EH (cell line): Measurements from ENCODE around the gene FAM222A.

Source experiments
- DNase-seq: peaks from one replicate; pipeline ENCODE4 v3.0.0-alpha.2; 2015; ENCODE audit warnings: low read depth

FAM222A gene

DNA sequence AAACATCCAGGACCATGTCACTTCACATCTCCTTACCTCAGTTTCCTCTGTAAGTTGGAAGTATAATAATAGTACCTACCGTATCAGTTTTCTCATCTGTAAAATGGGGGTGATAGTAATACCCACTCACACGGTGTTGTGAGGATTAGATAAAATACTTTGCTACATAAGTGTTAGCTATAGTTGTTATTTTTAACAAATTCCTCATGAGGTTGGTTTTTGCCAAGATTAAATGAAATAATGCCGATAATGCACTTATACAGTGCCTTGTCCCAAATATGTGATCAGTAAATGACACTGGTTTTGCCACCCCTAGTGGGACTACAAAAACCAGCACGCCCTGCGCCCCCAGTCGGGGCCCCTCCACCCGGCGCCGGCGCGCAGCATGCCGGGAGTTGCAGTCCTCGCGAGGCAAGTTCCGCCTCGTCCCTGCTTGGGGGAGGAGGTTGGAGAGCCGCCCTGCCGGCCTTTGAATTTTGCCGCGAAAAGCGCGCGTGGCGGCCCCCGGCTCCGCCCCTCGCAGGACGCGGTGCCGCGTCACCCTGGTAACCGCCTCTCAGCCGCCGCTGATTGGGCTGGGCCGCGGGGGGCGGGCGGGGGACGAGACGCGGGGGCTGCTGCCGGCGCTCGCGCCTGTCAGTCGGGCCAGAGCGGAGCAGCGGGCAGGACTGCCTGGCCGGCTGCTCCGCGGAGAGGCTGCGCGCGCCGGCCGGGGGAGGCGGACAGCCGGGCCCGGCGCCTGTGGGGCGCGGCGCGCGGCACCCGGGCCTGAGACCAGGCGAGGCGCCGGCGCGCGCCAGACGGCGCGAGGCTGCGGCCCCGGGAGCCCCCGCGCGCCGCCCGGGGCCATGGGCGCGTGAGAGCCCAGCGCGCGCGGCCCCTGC is at the start of gene FAM222A:
TSS of gene FAM222A (plus strand) at position 639 of the 884 bp plus-strand sequence. CDS start 30,322 bp downstream, outside the sequence.
- DNase-seq, result peak; percentile 96

DNA sequence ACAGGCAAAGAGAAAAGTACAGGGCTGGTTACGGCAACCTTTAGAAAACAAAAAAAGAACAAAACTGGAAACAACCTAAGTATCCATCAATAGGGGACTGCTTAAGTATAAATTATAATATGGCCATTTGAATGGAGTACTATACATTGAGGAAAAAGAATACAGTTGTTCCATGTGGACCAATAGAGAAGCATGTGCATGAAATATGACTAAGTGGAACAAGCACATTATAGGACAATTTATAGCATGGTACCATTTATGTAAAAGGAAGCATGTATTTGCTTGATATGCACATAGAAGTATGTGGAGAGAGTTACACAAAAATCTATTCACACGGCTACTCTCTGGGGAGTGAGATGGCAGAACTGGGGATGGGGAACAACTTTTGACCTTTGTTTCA is 49.2 kb upstream of the FAM222A start:
- DNase-seq, result no peak

DNA sequence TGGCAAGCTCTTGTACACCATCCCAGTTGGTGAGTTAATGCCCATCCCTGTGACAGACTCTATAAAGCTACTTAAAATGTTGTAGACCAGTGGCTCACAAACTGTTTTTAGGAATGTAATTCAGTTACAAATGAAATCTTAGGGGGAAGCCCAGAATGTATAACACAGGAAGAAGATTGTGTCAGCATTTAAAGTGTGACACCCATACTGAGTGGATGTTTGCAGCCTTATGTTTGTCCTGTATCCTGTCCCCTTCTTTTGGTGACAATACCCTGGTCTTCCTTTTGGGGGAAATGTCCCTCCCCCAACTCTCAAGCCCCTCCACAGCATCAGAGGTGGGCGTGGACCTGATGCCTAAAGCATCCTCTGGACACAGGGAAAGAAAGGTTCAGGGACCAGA is 47.6 kb upstream of the FAM222A start:
- no peak for DNase-seq

DNA sequence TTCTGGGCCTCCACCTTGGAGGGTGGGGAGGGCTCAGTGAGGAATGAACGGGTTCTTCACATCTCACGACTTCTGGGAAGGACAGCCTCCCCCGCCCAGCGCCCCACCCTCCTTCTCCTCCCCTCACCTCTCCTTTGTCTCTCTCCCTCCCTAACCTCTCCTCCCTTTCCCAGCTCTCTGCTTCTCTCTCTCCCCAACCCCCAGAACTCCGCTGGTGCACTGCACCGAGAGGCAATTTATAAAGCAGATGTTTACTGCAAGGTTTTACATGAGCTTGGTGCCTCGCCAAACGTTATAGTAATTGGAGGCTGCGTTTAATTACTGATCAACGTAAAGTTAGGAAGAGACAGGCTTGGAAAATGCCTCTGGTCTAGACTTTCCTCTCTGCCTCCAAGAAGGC is 42.9 kb upstream of the FAM222A start:
- no peak for DNase-seq

DNA sequence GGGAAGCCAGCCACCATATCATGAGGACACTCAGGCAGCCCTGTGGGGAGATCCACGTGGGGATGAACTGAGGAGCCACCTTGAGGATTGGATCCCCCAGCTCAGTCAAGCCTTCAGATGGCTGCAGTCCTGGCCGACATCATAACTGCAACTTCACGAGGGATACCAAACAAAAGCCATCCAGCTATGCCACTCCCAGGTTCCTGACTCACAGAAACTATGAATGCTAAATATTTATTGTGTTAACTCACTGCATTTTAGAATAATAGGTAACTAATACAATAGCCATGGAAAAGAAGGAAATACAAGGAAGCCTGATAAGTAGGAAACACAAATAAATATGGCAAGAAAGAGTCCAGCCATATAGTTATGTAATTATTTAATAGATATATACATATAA is 42.1 kb upstream of the FAM222A start:
- DNase-seq, result no peak

DNA sequence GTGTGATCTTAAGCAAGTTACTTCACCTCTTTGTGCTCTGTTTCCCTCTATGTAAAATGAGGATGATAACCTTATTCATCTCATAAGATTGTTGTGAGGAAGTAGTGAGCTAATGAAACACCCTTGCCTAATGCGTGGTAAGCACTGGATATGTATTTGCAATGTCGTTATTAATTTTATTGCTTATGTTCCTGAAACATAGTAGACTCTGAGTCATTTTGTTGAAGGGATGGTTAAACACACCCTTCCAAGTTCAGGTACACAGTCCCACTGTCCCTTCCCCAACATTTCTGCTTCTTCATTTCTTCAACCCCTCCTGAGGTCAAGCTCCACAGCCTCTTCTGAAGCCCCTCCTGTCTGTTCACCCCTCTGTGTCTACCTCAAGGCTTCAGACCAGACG is 40.2 kb upstream of the FAM222A start:
- DNase-seq, result no peak

DNA sequence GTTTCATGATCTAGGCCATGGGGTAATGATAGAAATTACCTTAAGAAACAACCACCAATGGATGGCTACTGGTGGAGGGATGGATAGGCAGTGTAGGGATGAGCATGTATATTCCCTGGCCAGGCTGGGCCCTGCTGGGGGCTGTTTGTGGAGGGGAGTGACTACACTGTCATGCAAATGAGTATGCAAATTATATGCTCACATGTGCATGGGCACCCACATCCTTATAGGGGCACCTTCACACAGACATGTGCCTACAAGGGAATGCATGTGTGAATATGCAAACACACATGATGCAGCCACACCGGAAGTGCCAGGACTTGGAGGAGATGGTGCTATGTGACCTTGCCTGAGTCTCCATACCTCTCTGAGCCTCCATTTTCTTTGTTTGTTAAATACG is 39.7 kb upstream of the FAM222A start:
- no peak for DNase-seq

DNA sequence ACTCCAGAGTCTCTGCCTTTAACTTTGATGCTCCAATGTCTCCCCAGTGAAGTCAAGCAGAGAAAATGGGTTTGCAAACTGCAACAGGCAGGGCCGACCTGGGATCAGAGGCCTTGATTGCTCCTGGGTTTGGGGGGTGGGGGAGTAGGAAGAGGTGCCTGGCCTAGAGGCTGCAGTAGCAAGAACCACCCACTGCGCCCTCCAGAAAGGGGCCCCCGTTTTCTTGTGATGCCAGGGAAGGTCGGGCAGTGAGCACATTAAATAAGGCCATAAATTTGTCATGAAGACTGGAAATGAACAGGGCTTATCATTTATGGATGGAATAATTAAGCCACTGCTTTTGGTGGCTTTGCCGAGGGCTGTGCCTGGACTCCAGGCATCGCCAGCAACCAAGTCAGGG is 38.2 kb upstream of the FAM222A start:
- no peak for DNase-seq

DNA sequence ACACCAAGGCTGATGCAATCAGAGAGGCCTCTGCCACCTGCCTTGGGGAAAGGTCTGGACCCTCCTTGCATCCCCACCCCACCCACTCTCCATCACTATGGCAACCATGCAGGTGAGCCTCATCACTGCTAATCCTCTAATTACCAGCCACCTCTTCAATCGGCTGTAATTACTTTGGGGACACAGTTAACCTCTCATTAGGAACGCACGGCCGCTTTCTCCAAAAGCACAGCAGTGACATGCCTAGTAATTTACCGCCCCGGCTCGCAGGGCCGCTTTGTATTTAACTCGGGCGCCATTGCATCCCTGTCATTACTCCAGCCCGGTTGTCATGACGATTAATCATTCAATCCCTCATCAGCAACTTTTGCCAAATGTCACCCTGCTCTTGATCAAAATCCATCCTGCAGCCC is 36.3 kb upstream of the FAM222A start:
- DNase-seq, result no peak

DNA sequence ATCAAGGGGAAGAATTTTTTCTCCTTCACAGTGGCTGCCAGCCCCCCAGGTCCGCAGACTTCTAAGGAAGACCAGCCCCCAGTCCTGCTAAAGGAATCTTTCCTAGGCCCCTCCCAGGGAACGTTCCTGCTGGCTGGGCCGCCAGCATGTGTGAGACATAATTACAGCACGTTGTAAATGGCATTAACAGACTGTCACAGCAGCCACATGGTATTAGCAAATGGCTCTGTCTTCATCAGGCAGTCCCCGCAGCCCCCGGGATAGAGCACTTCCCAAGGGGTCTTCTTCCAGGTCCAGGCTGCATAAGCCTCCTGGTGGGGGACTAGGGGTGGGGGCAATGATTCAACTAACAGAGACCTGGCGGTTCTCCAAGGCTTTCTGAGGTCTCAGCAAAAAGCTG is 34.9 kb upstream of the FAM222A start:
- no peak for DNase-seq

DNA sequence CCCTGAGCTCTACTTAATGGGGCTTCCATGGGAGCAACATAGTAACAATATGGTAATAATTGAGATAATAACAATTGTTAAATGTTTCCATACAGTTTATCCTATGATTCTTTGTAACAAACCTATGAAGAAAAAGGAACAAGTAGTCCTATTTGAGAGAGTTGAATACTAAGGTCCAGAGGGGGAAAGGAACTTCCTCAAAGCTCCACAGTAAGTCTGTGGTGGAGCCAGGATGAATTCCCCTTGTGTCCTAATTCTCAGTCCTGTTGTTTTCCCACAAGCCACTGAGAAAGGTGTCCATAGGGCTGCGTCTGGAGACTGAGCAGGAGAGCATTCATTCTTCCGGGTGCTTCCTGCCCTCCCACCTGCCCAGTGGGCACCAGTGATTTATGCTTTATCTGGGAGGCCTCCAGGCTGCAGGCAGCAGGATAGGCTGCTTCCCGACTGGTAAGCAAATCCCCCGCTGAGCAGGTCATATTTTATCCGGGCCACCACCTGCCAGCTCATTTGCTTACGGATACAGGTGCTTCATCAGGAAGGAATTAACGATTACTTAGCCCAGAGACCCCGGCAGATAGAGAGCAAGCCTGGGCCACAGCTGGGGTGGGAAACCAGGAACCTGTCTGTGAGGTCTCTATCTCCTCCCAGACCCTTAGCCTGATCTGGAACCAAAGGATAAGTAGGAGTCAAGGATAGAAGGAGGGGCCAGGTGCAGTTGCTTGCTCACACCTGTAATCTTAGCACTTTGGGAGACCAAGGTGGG is 33.9 kb upstream of the FAM222A start:
- no peak for DNase-seq

DNA sequence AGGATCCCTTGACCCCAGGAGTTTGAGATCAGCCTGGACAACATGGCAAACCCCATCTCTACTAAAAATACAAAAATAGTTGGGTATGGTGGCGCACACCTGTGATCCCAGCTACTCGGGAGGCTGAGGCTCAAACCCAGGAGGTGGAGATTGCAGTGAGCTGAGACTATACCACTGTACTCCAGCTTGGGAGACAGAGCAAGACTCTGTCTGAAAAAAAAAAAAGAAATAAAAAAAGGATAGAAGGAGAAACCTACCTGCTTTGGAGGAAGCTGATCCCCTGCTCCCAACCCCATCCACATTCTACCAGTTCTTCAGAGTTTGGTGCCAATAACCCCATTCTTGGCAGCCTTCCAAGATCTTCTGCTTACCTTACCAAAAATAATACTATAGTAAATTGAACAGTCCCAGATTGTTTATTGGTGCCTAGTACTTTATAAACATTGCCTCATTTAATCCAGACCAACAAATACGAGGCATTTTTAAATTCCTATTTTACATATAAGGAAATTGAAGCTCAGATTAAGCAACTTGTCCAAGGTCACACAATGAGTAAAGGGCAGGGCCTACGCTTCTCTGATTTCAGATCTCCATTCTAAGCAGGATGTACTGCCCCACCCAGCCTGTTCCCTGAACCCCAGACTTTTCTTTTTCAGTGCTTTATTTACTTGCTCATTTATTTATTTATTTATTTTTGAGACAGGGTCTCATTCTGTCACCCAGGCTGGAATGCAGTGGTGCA is 33.2 kb upstream of the FAM222A start:
- DNase-seq, result no peak

DNA sequence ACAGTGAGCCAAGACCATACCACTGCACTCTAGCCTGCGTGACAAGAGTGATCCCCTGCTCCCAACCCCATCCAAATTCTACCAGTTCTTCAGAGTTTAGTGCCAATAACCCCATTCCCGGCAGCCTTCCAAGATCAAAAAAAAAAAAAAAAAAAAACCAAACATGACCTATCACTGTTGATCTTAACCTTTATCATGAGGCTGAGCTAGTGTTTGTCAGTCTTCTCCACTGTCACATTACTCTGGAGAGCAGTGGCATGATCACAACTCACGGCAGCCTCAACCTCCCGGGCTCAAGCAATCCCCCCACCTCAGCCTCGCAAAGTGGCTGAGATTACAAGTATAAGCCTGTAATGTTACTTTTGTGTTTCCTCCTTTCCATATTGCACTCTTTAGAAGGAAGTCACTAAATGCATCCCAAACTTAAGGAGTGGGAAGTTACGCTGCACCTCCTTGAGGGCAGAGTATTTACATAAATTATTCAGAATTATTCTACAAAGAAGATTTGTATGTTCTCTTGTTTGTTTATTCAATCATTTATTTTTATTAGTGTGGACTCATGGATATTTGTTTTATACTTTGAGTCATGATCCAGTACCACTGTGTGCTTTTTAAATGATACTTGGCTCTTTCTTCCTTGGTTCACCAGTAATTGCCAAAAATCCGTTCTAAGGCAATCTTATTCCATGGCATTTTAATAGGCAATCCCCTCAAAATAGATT is 31.5 kb upstream of the FAM222A start:
- no peak for DNase-seq

DNA sequence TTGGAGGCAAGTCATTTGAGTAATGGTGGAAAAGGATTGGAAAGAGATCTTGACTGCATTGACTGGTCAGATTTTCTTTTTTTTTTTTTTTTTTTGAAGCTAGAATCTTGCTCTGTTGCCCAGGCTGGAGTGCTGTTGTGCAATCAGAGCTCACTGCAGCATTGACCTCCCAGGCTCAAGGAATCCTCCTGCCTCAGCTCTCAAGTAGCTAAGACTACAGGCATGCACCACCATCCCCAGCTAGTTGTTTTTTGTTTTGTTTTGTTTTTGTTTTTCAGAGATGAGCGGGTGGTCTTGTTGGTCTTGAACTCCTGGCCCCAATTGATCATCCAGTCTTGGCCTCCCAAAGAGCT is 30.9 kb upstream of the FAM222A start:
- no peak for DNase-seq

DNA sequence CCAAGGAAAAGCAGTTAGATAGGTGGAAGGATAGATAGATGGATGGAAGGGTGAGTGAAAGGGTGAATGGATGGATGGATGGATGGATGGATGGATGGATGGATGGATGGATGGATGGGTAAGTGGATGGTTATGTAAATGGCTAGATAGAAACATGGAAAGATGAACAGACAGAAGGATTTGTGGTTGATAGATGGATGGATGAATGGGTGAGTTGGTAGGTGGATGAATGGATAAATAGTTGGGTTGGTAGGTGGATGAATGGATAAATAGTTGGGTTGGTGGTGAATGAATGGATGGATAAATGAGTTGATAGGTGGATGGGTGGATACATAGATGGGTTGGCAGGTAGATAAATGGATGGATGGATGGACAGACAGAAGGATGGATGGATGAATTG is 30.3 kb upstream of the FAM222A start:
- no peak for DNase-seq

DNA sequence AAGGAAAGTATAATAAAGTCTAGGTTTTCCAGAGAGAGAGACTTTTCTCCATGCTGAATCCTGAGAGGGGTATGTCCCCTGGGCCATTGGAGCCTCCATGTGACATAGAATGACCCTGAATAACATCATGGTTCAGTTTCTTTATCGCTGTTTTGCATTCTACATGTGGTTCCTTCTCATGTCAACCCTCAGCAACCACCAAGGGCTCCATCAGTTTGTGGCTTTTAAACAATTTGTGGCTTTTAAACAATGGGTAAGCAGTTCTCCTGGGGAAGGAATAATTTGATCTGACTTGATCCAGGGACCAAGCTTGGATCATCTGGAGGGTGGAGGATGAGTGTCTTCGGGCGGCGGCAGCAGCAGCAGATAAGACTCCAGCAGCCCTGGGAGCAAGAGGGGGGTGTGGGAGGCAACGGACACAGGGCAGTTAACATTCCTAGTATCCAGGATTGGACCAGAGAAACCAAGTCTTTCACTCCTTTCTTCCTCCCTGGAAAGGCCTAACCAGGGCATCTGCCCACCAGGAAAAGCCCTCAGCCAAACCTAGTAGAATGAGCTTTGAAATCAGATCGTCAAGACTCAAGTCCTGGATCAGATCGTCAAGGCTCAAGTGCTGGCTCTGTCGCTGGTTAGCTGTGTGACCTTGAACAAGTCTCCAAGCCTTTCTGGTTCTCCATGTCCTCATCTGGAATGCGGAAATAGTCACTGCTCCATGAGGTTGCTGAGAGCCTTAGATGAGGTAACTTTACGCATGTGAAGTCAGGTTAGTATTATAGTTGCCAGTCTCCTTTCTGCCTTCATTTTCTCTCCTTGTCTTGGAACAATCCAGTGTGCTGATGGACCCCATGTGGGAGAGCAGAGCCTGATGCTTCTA is 27.8 kb upstream of the FAM222A start:
- no peak for DNase-seq

DNA sequence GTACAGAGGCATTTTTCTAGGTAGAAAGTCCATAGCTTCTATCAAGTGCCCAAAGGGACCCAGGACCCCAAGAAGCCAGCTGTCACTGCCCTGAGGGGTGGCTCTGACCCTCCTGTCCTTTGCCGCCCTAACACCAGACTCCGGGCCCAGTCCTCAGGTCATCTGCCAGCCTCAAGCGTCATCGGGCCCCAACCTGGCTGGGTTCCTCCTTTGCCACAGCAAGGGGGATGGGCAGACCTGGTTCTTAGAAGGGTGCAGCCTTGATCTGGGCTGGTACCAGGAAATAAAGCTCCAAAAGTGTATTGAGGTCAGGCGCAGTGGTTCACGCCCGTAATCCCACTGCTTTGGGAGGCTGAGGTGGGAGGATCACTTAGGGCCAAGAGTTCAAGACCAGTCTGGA is 27.1 kb upstream of the FAM222A start:
- DNase-seq, result no peak

DNA sequence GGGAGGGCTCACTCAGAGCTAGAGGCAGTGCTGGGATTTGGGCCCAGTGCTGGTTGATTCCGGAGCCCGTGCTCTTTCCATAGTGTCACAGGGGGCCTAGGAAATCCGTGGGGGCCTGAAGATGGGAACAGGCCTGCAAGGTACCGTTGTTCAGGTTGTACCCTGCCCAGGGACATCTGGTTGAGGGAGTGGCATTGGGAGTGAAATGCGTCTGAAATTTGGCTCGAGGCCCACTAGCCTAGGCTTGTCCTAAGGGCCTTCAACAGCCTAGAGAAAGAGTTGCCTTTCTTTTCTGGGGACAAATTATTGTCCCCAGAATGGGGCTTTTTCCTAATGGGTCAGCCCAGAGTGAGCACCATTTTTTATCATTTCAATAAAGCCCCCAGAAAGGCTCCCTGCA is 26.4 kb upstream of the FAM222A start:
- DNase-seq, result no peak

DNA sequence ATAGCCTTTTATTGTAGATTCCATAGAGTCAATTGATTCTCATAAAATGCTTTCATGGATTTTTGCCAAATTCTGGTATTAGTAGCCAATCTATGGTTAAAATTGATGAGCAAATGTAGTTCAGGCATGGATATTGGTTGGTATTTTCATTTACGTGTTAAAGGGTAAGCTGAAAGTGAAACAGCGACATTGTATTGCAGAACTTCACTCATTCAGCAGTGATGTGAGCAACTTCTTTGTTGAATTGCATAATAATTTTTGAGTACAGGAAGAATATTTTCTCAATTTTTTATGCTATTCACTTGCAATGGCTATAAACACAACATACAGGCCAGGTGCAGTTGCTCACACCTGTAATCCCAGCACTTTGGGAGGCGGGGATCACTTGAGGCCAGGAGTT is 24.2 kb upstream of the FAM222A start:
- DNase-seq, result no peak

DNA sequence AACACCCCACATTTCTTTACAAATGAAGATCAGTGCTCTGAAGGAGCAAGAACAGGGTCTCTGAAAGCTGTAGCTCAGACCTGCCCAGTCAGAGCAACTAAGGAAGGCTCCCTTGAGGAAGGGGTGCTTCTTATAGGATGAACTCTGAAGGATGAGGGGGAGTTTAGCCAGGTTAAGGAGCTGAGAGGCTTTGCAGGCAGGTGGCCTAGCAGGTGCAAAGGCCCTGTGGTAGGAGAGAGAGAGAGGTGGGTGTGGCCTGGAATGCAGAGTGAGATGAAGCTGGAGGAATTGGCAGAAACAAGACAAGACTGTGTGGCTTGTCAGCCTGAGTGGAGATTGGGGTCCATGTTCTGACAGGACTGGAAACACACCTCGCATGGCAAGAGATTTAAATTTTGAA is 20.5 kb upstream of the FAM222A start:
- DNase-seq, result no peak
